HG02798 (cell line): ENCODE data around the gene ITGAX.
A peak's percentile ranks its signal among the peaks of the same experiment; 100 is the strongest.

Experiments used
- ATAC-seq: cut with Tn5 transposase; IDR thresholded peaks from one replicate; pipeline ENCODE4 v1.9.1; 2021; ENCODE audit warnings: mild to moderate bottlenecking; ENCODE audit not compliant: unreplicated experiment, poor library complexity

Gene ITGAX

GRCh38 chr16:31347445-31347844 lies 7.5 kb upstream of the ITGAX start:
- no peak for ATAC-seq

- no peak for ATAC-seq
Measured at GRCh38 chr16:31348579-31348978, 6.4 kb upstream of the ITGAX start.

GRCh38 chr16:31350275-31351005 lies 4.5 kb upstream of the ITGAX start:
- ATAC-seq: no peak

GRCh38 chr16:31351246-31351941 lies 3.6 kb upstream of the ITGAX start:
- ATAC-seq: no peak

- ATAC-seq: no peak
Measured at GRCh38 chr16:31351942-31352325, 3.0 kb upstream of the ITGAX start.

- no peak for ATAC-seq
Measured at GRCh38 chr16:31352376-31353115, 2.4 kb upstream of the ITGAX start.

- no peak for ATAC-seq
Measured at GRCh38 chr16:31355431-31356100, 590 bp downstream of the ITGAX start.

GRCh38 chr16:31356566-31357323 lies 1.8 kb downstream of the ITGAX start:
- ATAC-seq: no peak

- ATAC-seq: no peak
Measured at GRCh38 chr16:31357324-31358109, 2.5 kb downstream of the ITGAX start.

- no peak for ATAC-seq
Measured at GRCh38 chr16:31360251-31360650, 5.3 kb downstream of the ITGAX start.

- ATAC-seq: no peak
Measured at GRCh38 chr16:31361201-31362110, 6.5 kb downstream of the ITGAX start.

- ATAC-seq: no peak
Measured at GRCh38 chr16:31362476-31363405, 7.8 kb downstream of the ITGAX start.

- no peak for ATAC-seq
Measured at GRCh38 chr16:31363721-31364120, 8.7 kb downstream of the ITGAX start.

GRCh38 chr16:31364421-31364820 lies 9.4 kb downstream of the ITGAX start:
- ATAC-seq: no peak

- peak; percentile 37 for ATAC-seq
Measured at GRCh38 chr16:31365131-31365865, 10.3 kb downstream of the ITGAX start.

GRCh38 chr16:31367853-31368252 lies 12.9 kb downstream of the ITGAX start:
- no peak for ATAC-seq

GRCh38 chr16:31371008-31371407 lies 16.0 kb downstream of the ITGAX start:
- ATAC-seq: no peak
